HT1080 (cell line): Measurements from ENCODE around the gene C1orf116. TPM values are rescaled to one million over a fixed set of nuclear protein-coding genes. Genes with fewer than 3 reads are reported as not detected.

Source experiments
- DNase-seq: peaks from one replicate; pipeline ENCODE4 v3.0.0-alpha.2; 2015; ENCODE audit warnings: low read depth
- total RNA-seq: library from RNA; depleted of rRNA; stranded (reverse); fragments of >200 nt; shearing (Covaris generic); gene quantifications from 2 replicates; pipeline ENCODE4 v1.2.3, GENCODE V29; 2014

The C1orf116 gene
- total RNA-seq, 1 experiment from 2014 or later, result 0.59 TPM

DNA sequence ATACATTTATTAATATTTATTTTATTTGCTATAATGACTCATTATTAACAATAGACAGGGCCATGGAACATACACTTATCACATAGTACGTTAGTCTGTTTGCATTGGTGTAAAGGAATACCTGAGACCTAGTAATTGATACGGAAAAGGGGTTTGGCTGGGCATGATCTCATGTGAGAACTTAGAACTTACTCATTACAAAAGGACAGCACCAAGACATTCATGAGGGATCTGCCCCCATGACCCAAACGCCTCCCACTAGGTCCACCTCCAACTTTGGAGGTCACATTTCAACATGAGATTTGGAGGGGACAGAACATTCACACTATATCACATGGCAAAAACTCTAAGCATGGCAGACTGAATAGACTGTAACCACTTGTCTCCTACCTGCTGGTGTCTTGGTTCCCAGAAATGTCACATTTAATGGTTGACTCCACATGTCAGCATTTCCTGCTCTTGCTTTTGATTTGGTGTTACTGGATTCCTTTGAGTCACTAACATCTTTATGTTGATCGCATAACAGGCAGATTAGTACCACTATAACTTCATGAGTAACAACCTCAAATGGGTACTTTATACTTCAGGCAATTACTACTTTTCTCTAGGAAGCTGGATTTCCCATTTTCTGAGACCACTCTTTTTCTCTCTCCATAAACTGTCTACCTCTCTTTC is 3.5 kb upstream of the C1orf116 start:
- peak; percentile 25 for DNase-seq

DNA sequence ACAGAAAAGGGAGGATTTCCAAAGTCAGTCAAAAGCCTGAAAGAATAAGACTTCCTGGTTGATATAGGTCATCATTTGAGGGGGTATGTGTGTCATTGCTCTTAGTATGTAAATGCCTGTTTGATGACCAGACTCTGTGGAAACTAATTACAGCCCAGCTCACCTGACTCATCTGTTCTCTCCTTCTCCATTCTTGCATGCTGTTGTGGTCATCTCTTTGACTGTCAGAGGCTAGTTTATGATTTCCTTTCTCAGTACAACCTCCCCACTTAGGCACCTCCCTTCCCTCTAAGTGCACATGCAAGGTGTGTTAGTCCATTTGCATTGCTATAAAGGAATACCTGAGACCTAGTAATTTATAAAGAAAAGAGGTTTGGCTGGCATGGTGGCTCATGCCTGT is 2.4 kb upstream of the C1orf116 start:
- peak; percentile 96 for DNase-seq

DNA sequence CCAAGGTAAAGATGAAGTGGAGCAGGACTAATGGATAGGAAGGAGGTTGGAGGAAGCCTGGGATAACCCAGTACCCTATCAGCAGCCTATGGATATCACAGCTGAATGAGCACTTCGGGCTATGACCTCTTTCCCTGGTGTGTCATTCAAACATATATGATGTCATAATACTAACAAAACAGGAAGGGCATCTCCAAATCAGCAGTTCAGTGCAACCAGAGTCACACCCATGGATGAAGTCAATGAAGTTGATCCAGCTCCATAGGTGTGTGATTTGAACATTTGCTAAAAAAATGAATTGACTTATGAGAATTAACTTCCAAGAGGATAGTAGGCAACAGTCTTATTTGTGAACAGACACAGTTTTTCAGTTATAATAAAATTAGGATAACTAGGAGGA is 1.7 kb upstream of the C1orf116 start:
- peak; percentile 50 for DNase-seq

DNA sequence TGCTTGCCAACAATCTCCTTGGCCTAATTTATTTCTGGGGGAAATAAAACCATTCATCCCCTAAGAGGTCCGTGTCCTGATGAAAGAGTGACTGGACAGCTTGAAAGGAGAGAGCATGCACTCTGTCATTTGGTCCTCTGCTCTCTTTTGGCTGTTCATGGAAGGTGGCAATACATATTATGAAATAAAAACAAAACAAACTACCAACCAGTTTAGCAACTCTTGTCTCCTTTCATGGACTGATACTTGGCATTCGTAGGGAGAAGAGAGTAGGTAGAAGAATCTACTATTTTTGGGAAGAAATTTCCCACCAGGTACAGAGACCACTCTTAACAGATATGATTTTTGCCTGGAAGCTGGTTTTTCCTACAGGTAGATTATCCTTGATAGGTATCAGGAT is 746 bp upstream of the C1orf116 start:
- no peak for DNase-seq

DNA sequence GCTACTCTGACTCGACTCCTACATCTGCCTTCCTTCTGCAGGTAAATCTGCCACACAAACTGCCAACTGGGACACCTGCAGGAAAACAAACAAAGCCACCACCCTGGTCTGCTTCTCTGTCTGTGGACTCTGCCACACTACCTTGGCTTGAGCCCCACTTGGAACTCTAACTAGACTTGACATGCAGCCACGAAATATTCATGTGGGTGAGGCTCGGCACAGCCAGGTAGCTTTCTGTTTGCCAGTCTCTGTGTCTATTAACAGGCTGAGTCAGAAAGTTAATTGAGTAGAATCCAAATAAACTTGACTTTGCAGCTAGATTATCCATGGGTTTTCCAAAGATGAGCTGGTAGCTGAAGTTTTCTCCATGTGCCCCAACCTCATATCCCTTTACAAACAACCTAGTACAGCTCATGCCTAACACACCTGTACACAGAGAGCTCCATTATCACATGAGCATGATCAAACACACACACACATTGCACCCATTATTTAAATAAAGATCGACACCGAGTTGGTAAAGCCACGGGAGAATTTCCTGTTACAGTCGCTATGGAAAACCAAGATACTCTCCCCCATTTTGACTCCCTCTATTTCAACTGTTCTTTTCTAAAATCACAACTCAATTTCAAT is 808 bp downstream of the C1orf116 start:
- DNase-seq, result no peak

DNA sequence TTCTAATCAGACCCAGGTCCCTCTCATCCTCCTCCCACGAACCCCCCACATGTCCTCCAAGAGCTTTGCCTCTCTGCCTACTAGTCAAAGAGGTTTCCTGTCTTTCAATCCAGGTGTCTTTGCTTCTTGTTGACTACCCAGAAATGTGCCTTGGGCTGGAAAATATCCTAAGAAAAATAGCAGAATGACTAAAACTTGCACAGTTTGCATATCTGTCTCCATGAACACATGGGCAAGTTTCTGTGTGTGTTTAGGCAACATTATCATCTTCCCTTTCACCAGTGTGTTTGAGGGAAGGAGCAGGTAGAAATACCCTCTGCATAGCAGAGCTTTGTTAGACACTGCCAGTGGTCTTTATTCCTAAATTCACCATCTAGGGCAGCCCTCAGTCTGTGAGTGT is 1.5 kb downstream of the C1orf116 start:
- no peak for DNase-seq

DNA sequence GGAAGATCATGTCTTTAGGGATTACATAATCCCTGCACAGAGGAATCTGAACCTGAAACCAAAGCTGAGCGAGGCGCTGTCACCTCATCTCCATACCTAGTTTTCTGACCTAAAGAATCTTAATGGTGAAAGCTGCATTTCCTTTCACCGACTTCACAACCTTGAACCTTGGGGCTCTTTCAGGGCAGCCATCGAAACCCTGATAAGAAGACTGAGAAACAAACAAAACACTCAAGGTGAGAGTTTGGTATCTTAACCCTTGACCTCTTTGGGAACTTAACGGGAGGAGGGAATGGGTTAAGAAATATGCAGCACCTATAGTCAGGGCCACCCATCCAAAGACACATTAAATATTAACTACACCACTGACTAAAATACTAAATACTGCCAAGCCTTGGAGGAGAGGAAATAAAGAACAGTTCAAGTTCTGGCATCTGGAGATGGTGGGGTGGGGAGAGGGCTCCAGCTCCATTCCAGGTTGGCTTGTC is 2.0 kb downstream of the C1orf116 start:
- no peak for DNase-seq

DNA sequence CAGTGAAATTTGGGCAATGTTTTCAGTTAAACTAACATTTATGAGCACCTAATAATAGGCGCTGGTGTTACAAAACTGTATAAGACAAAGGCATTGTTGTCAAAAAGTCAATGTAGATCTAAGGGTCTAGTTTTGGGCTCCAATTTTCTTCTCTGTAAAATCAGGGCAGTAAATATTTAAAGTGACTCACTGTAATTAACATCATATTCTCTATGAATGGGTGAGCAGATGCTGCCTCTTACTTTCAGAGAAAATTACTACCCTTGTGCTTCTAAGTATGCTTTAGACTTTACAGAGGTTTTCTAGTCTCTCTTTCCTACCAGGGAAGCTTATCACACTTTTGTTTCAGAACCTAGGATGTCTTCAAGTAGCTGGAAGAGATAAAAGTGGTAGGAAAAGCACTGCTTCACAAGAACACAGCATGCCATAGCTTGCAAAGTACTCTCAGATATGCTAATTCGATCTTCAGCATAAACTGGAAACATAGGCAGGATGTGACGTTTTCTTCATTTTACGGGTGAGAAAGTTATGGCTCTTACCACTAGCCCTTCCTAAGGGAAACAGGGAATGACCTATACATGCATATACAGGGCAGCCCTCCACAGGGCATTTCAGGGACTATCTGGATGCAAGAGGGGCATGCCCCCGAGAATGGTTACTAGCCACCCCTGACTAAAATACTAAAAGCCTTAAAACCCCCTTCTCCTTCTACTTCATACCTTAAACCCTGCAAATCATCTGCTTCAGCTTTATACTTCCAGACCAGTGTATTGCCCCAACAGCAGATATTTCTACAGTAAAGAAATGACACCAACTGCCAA is 2.6 kb downstream of the C1orf116 start:
- DNase-seq, result no peak

DNA sequence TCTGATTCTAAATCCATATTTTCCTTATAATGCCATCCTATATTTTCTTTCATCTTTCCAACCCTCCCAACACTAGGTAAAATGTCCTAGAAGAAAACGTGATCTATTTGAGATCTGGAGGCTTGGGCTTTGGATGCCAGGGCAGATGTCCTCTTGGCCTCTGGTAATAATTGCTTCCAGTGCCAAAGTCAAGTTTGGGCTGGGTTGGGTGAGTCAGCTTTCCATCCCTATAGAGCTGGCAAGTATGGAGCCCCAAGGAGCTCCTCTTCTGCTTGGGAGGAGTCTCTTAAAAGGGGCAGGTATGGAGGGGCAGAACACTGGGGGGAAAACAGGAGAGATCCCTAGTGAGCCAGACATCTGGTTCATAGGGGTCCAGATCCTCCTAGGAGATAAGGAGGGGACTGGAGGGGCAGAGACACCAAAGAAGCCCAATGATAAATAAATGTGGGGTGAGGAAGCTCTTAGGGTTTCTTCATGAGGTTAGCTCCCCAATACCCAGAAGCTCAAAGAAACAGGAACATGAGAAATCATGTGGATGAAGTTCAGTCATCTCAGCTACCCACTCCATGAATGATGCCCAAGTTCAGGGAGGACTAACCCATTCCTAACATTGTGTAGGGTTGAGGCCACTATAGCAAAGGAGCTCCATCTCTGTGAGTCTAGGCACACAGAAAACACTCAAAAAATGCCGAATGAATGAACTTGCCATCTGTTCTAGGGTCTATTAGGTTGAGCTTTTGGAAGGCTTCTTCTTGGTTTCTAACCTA is 3.5 kb downstream of the C1orf116 start:
- no peak for DNase-seq

DNA sequence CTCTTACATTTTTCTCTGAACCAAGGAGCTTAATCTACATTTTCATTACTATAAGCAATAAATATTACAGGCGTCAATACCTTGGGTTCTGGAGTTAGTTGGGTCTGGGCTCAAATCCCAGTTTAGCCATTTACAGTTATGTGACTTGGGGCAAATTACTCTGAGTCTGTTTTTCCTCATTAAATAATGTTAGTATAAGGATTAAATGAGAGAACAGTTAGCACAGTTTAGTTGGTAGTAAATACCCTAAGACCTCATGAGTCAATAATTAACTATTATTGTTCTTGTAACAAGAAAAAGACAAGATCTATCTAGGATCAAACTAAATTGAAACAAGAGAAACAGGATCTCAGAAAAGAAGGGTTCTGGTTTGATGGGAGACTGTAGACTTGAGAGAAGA is 4.6 kb downstream of the C1orf116 start:
- no peak for DNase-seq

DNA sequence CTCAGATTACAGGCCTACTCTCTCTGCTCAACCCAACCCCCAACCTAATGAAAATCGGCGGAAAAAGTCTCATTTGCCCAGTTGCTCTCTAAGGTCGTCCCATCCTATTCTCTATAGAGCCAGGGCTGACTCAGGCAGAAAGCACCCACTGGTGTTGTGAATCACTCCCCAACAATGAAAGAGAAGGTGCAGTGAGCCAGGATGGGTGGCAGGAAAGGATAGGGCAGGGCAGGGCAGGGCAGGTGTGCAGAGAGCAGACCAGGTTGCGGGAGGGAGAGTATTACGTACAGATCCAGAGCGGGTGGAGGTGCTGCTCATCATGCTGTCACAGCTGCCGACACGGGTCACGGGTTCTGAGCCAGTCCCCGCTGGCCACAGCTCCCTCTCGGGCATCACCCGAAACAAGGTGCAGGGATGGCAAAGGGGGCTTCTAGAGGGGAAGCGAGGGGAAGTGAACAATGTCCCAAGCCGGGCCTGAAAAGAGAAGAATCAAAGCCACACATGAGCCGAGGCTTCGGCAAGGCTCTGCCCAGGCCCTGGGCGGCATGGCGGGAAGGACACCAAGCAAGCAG is 5.3 kb downstream of the C1orf116 start:
- peak; percentile 94 for DNase-seq

DNA sequence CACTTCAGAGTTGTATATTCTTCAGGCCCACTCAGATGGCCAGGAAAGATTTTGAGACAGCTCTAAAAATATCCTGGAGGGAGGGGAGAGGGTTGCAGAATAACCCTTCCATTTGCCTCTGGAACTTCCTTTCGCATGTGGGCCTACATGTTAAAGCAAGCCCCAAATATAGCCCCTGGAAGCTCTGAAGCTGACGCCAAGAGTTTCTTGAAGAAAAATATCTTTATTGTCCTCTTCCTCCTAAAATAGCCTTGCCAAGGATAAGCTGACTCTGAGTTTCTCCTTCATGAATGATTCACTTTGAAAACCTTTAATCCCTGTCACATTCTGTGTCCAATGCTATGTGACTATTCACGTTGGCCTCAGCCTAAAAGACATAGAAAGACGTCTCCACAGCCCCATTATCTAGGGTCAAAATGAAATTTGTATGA is 6.4 kb downstream of the C1orf116 start:
- DNase-seq, result peak; percentile 47

DNA sequence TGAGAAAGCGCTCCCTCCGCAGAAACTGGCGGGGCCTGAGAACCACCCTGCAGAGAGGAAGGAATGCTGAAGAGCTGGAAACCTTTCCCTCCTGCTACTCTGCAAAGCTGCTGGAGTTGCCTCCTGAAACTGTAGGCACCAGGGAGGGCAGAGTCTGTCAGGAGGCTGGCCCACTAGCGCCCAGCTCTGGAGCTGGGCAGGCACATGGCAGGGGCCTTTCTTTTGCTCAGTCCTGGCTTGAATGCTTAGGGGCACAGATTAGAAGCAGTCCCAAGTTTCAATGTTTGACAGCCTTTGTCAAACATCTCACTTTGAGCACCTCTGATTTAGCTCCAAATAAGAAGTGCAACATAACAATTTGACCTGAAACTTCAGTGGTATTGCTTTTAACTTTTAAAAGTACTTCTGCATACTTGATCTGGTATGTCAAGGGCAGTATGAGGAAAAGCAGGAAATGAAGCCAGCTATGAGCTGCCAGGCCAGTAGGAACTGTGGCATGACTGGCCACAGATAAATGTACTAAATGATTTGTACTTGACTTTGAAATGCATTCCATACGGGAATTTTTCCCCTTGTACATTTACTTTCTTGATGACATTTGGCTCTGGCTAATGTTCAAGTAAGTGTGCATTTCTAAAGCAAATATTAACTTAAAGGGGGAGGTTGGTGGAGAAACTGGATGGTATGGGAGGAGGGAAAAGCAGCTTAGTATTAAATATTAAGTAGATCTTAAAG is 7.2 kb downstream of the C1orf116 start:
- peak; percentile 44 for DNase-seq

DNA sequence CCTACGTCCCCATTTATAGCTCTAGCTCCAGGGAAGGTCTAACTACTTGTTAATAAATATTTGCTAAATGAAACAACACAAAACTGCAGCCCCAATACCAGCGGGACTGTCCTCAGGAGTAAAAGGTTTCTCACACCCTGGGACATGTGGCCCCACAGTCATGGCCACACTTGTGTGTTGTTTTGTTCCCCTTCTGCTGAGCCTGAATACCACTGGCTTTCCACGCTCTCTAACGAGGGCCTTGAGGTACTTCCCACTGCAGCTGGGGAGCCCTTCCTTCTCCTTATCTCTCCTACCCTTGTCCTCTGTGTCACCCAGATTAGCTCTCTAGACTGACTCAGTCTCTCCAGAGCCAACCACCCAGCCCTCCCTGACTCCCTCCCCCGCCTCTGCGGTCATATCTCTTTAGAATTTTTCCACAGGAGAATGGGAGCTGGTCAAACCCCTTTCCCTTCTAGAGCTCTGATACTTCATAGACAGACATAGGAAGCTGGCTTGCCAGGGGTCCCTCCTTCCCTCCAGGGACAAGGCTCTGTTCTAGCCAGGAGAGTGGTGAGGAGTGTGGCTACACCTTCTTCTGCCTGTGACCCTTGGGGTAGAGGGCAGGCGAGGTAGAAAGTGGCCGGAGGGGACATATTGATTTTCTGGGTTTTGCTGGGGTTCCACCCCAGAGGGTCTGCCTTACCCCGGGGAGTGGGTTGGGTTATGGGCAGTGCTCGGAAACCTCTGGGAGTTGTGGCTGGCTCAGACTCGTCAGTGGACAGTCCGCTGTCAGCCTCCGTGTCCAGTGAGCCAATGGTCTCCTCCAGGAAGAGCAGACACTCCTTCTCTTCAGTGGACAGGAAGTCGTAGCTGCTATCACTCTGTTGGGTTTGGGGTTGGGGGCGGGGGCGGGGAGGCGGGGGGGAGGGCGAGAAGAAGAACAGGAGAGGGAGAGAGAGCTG is 8.1 kb downstream of the C1orf116 start:
- no peak for DNase-seq

DNA sequence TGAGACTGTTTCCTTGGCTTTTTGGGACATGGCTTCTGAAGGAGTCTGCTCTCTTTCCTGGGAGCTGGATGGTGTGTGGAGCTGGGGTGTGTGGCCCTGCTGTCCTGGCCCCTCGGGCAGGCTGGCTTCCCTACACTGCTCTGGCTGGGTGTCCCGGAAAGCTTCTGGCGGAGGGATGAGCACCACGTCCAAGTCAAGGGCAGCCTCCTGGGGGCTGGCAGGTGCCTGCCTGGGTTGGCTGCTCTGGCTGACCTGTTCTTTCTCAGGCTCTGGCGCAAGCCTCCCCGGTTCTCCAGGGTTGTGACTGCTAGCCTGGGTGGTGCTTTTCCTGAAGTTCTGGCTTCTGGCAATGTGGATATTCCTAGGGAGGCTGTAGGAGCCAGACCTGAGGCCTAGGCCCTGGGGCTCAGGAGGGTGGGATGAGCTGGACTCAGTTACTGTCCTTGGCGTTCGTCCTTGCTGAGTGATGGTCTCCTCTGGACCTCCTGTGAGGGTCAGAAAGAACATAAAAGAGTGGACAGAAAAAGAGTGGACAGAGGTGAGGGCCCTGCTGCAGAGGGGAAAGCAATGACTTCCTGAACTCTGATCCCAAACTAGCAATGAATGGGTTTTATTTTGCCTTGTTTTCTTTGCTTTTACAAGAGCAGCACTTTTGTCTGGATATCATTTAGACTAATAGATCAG is 9.4 kb downstream of the C1orf116 start:
- no peak for DNase-seq

DNA sequence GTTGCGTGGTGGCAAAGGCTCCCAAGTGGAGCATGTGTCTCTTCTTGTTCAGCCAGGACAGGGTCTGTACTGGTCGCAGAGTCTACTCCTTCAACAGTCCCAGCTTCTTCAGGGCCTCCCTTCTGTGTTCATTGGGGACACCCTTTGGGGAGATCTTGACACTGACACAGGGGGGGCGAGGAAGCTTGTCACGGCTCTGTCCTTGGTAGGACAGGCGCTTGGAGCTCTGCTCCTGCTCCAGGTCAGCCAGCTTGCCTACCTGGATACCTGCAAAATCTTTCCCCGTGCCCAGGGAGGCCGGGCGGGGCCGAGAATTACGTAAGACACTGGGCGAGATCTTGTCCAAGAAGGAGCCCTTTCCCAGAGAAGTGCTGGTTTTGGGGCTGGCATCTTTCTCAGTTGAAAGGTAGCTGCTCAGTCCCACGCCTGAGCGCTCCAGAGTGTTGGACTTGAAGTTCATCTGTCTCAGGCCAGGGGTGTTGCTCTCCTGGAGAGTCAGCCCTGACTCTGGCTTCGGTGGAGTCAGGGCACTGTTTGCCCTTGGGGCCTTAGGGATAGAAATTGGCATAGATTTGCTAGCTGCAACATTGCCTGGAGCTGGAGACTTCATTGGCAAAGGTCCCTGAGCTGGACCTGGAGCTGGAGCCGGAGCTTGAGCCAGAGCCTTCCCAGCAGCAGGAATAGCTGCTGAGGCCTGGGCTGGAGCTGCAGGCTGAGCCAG is 10.5 kb downstream of the C1orf116 start:
- DNase-seq, result no peak

DNA sequence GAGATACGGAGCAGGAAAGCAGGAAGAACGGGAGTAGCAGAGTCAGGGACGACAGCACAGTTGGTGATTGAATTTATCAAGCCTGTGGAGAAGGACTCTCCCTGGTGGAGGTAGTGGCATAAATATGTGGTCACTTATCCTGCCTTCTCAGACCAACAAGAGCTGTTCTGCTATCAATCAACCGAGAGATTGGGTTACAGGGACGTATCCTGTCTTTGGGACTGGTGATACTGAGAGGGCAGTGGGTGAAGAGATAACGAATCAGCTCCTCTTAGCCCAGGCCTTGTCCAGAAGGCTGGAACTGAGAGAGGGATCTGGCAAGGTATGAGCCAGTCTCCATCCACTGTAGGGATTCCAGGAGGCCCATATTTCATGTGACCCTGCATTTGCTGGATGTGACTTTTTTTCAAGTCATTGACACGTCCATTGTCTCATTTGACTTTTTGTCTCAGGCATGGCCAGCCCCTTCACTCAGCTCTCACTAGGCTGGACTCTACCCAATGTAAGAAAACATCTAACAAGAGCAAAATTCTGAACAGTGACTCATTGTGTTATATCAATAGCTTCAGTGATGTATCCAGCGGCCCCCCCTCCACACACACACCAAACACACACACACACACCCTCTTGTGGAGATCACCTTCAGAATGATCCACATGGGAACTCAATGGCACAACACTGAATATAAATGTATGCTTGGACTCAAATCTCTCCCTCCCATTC is 11.3 kb downstream of the C1orf116 start:
- DNase-seq, result peak; percentile 82
